H1 (cell line): ENCODE measurements around the gene ADGRV1. TPM values are rescaled to one million over a fixed set of nuclear protein-coding genes. Genes with fewer than 3 reads are reported as not detected.

ENCODE experiments used
- ASH2L ChIP-seq: fragments of 200-600, 300-600 bp; sonication (generic); IDR thresholded peaks from one replicate; pipeline ENCODE4 v1.7.1; 2017; ENCODE audit warnings: low read length
- BCL11A ChIP-seq, 2 experiments: IDR thresholded peaks; one replicate each; pipeline ENCODE4 v1.6.1; 2011; ENCODE audit warnings: low read depth in 2 of 2, low read length in 2 of 2, mild to moderate bottlenecking in 2 of 2
- CBX5 ChIP-seq: fragments of 300-800, 300-1000 bp; sonication (generic); IDR thresholded peaks from 2 replicates; pipeline ENCODE4 v1.7.1; 2016; ENCODE audit warnings: antibody characterized with exemption, low read length, low read depth
- CHD1 ChIP-seq: IDR thresholded peaks from 2 replicates; pipeline ENCODE4 v1.6.1; 2012; ENCODE audit warnings: low read depth, low read length, improper control_type of control experiment
- CHD7 ChIP-seq: fragments of 300-600 bp; sonication (generic); IDR thresholded peaks from 2 replicates; pipeline ENCODE4 v1.7.1; 2012; ENCODE audit warnings: low read length, moderate library complexity, mild to moderate bottlenecking, inconsistent platforms; ENCODE audit not compliant: insufficient replicate concordance
- GABPA ChIP-seq: IDR thresholded peaks from 2 replicates; pipeline ENCODE4 v1.6.1; 2011; ENCODE audit warnings: mild to moderate bottlenecking, low read length, moderate library complexity, borderline replicate concordance; ENCODE audit not compliant: insufficient read depth
- HDAC6 ChIP-seq: IDR thresholded peaks from one replicate; pipeline ENCODE4 v1.7.1; 2012; ENCODE audit warnings: low read depth, mild to moderate bottlenecking, inconsistent platforms, low read length, moderate library complexity
- KDM1A ChIP-seq: fragments of 200-600, 300-600 bp; sonication (generic); IDR thresholded peaks from 2 replicates; pipeline ENCODE4 v1.7.1; 2016; ENCODE audit warnings: mild to moderate bottlenecking, low read length, borderline replicate concordance
- RNF2 ChIP-seq: fragments of 200-900, 300-1000 bp; sonication (generic); IDR thresholded peaks from 2 replicates; pipeline ENCODE4 v1.7.1; 2016; ENCODE audit warnings: borderline replicate concordance, low read depth, mild to moderate bottlenecking, antibody characterized with exemption, low read length; ENCODE audit not compliant: poor library complexity, severe bottlenecking; ENCODE audit errors: missing control alignments
- RXRA ChIP-seq: IDR thresholded peaks from 2 replicates; pipeline ENCODE4 v1.6.1; 2011; ENCODE audit warnings: low read depth, mild to moderate bottlenecking, low read length, moderate library complexity; ENCODE audit not compliant: insufficient read depth
- SIRT6 ChIP-seq: IDR thresholded peaks from one replicate; pipeline ENCODE4 v1.7.1; 2012; ENCODE audit warnings: low read length, inconsistent platforms
- polyA plus RNA-seq, 7 experiments: library from polyadenylated mRNA; depleted of rRNA in 3 of 7; stranded (reverse) in 5 of 7; unstranded in 2 of 7; fragments of >200 nt in 5 of 7; fragments of 200-250 nt in 2 of 7; gene quantifications; 1 replicate in 5 of 7; 2 replicates in 1 of 7; 4 replicates in 1 of 7; pipeline versions ENCODE4 v1.2.1 to v1.2.3, GENCODE V29; 2011 to 2013; ENCODE audit warnings: missing spikeins in 2 of 7, mixed read lengths in 2 of 7
- total RNA-seq: library from RNA; stranded (reverse); fragmentation: NEBNext Ultra II Directional; extraction: Animal tissue kit (Norgen Biotek cat#: 25700); gene quantifications from 2 replicates; pipeline ENCODE4 v1.2.1, GENCODE V29; 2021

ADGRV1 gene
- total and polyA plus RNA-seq, 2 of the 8 experiments (the other 6 are each of a cell fraction or from before 2014, with no cell fraction given): 53.1 to 62.2 TPM

DNA sequence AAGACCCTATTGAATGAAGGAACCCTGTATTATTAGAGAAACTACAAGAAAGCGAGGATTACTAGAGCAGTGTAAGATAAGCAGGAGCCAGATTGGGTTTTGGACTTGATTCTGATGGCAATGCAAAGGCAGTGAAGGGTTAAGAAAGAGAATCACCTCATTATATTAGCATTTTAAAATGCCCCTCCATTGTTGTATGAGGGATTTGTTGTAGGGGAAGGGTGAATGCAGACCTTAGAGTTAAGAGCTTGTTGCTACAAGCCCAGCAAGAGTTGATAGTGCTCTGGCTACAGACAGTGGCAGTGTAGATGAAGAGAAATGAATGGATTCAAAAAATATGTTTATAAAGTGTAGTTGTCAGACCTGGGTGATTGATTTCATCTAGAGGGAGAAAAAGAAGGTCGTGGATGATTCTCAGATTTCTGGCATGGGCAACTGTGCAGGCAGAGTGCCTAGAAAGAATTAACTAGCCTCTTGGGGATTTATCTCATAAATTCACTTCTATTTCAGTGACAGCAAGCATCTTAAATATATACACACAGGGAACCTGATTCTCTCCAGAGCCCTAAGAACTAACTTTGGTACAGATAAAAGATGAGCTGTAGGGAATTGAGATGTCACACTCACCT, 479.7 kb downstream of the ADGRV1 start (continued):
- TF ChIP-seq CHD7 (no peak), CHD1 (no peak), HDAC6 (no peak), RXRA (no peak), SIRT6 (no peak), ASH2L (no peak), CBX5 (no peak), KDM1A (no peak), GABPA (no peak), BCL11A (IDR thresholded peaks at IDR 0.05; ENCODE audit: low read depth in 2 of 2, low read length in 2 of 2) (no peak), RNF2 (no peak)
